ENCODE measurements around the gene AOAH. TPM values are rescaled to one million over a fixed set of nuclear protein-coding genes. Genes with fewer than 3 reads are reported as not detected.

Gene AOAH
- total and polyA plus RNA-seq, 2 experiments from 2014 or later: not detected

GRCh38 chr7:36530456-36530855, 193.8 kb downstream of the AOAH start:
- Histone ChIP-seq H3K9me3 (ENCODE audit: low read depth) (no peaks in the 10 kb centered on the region), H3K9ac (no peak overlapping the region), H3K4me1 (ENCODE audit: insufficient read depth) (peaks cover 11% of the 10 kb centered on the region), H3F3A (ENCODE audit: insufficient read depth) (no peaks in the 10 kb centered on the region), H3K4me3 (no peak overlapping the region), H3K27me3 (replicated peaks; ENCODE audit: insufficient read depth) (no peaks in the 10 kb centered on the region; the same call in 1 of the 2 replicates), H4K20me1 (ENCODE audit: insufficient read depth) (no peaks in the 10 kb centered on the region), H3K36me3 (ENCODE audit: low read depth) (no peaks in the 10 kb centered on the region), H3K79me2 (ENCODE audit: insufficient read depth) (no peaks in the 10 kb centered on the region), H3K4me2 (ENCODE audit: unreplicated experiment) (no peak overlapping the region), H3K27ac (no peak overlapping the region), H2AFZ (no peak overlapping the region), H3K9me2 (ENCODE audit: insufficient read depth) (no peaks in the 10 kb centered on the region)
- no peak for TF ChIP-seq EZH2 (IDR thresholded peaks at IDR 0.05; ENCODE audit: insufficient read depth, poor library complexity, severe bottlenecking)
- no peak for TF ChIP-seq EZH2phosphoT487 (IDR thresholded peaks at IDR 0.05; ENCODE audit: insufficient read depth, low read depth)
- no peak for DNase-seq
- WGBS, 2 experiments (ENCODE audit: low coverage in 1 of 2, low lambda C conversion rate in 2 of 2, missing lambda C conversion rate in 2 of 2): 37 to 39% methylated on average over 2 of the region's 2 CpGs
- in situ Hi-C loops (cut with MboI): no loop called here

GRCh38 chr7:36527549-36527913, 196.8 kb downstream of the AOAH start:
- TF ChIP-seq EZH2 (IDR thresholded peaks at IDR 0.05; ENCODE audit: insufficient read depth, poor library complexity, severe bottlenecking) (no peak), EZH2phosphoT487 (IDR thresholded peaks at IDR 0.05; ENCODE audit: insufficient read depth, low read depth) (no peak)
- Histone ChIP-seq H3K36me3 (ENCODE audit: low read depth) (no peaks in the 10 kb centered on the region), H3K4me2 (ENCODE audit: unreplicated experiment) (no peak overlapping the region), H3K9me3 (ENCODE audit: low read depth) (no peaks in the 10 kb centered on the region), H3K27me3 (replicated peaks; ENCODE audit: insufficient read depth) (peaks cover 3% of the 10 kb centered on the region; the same call in 1 of the 2 replicates), H3K4me1 (ENCODE audit: insufficient read depth) (peaks cover 11% of the 10 kb centered on the region), H3K9me2 (ENCODE audit: insufficient read depth) (no peaks in the 10 kb centered on the region), H3K79me2 (ENCODE audit: insufficient read depth) (no peaks in the 10 kb centered on the region), H3K9ac (no peak overlapping the region), H3F3A (ENCODE audit: insufficient read depth) (no peaks in the 10 kb centered on the region), H3K27ac (no peak overlapping the region), H2AFZ (no peak overlapping the region), H4K20me1 (ENCODE audit: insufficient read depth) (no peaks in the 10 kb centered on the region), H3K4me3 (no peak overlapping the region)
- in situ Hi-C loops (cut with MboI): no loop called here
- DNase-seq: no peak
- WGBS, 2 experiments (ENCODE audit: low coverage in 1 of 2, low lambda C conversion rate in 2 of 2, missing lambda C conversion rate in 2 of 2): 80 to 83% methylated on average over 6 of the region's 6 CpGs

GRCh38 chr7:36526863-36527548, 197.3 kb downstream of the AOAH start:
- Histone ChIP-seq H3K9me2 (ENCODE audit: insufficient read depth) (no peaks in the 10 kb centered on the region), H3K4me3 (no peak overlapping the region), H2AFZ (no peak overlapping the region), H3K27me3 (replicated peaks; ENCODE audit: insufficient read depth) (peaks cover 7% of the 10 kb centered on the region; the same call in 1 of the 2 replicates), H3K9ac (no peak overlapping the region), H3K4me2 (ENCODE audit: unreplicated experiment) (no peak overlapping the region), H3K79me2 (ENCODE audit: insufficient read depth) (no peaks in the 10 kb centered on the region), H3K9me3 (ENCODE audit: low read depth) (no peaks in the 10 kb centered on the region), H4K20me1 (ENCODE audit: insufficient read depth) (no peaks in the 10 kb centered on the region), H3K27ac (no peak overlapping the region), H3K36me3 (ENCODE audit: low read depth) (no peaks in the 10 kb centered on the region), H3F3A (ENCODE audit: insufficient read depth) (no peaks in the 10 kb centered on the region), H3K4me1 (ENCODE audit: insufficient read depth) (peaks cover 11% of the 10 kb centered on the region)
- whole genome bisulfite sequencing, 2 experiments (ENCODE audit: low coverage in 1 of 2, low lambda C conversion rate in 2 of 2, missing lambda C conversion rate in 2 of 2): 60 to 61% methylated on average over 3 of the region's 3 CpGs
- in situ Hi-C loops (cut with MboI): no loop called here
- TF ChIP-seq EZH2 (IDR thresholded peaks at IDR 0.05; ENCODE audit: insufficient read depth, poor library complexity, severe bottlenecking): no peak
- TF ChIP-seq EZH2phosphoT487 (IDR thresholded peaks at IDR 0.05; ENCODE audit: insufficient read depth, low read depth): no peak
- peak; percentile 75 for DNase-seq

- H3K4me3 ChIP-seq: no peak overlapping the region
- no peaks in the 10 kb centered on the region for H3K9me3 ChIP-seq (ENCODE audit: low read depth)
- WGBS, 2 experiments (ENCODE audit: low coverage in 1 of 2, low lambda C conversion rate in 2 of 2, missing lambda C conversion rate in 2 of 2): 60% methylated on average over 6 of the region's 6 CpGs
- no peak overlapping the region for H2AFZ ChIP-seq
- no peak overlapping the region for H3K4me2 ChIP-seq (ENCODE audit: unreplicated experiment)
- H3K9me2 ChIP-seq (ENCODE audit: insufficient read depth): no peaks in the 10 kb centered on the region
- no peak overlapping the region for H3K27ac ChIP-seq
- in situ Hi-C loops (cut with MboI): no loop called here
- TF ChIP-seq EZH2phosphoT487 (IDR thresholded peaks at IDR 0.05; ENCODE audit: insufficient read depth, low read depth) (no peak), EZH2 (IDR thresholded peaks at IDR 0.05; ENCODE audit: insufficient read depth, poor library complexity, severe bottlenecking) (no peak)
- no peaks in the 10 kb centered on the region for H3K36me3 ChIP-seq (ENCODE audit: low read depth)
- H4K20me1 ChIP-seq (ENCODE audit: insufficient read depth): no peaks in the 10 kb centered on the region
- H3K4me1 ChIP-seq (ENCODE audit: insufficient read depth): peaks cover 11% of the 10 kb centered on the region
- DNase-seq: no peak
- H3F3A ChIP-seq (ENCODE audit: insufficient read depth): no peaks in the 10 kb centered on the region
- H3K79me2 ChIP-seq (ENCODE audit: insufficient read depth): no peaks in the 10 kb centered on the region
- H3K27me3 ChIP-seq (replicated peaks; ENCODE audit: insufficient read depth): peaks cover 20% of the 10 kb centered on the region
- H3K9ac ChIP-seq: no peak overlapping the region
Measured at GRCh38 chr7:36523371-36524101, 200.8 kb downstream of the AOAH start.

Data from GM23248 (cell line).